SIG-M5 (cell line): ENCODE results near the gene KHDRBS1.
"Not testable (repeated sequence)": the region's sequence is repeated elsewhere in the genome, so short reads cannot be mapped to it uniquely, and the experiment has no call there.

Experiments
- DNase-seq: peaks from one replicate; lab custom pipeline; 2025; lab: John Stamatoyannopoulos, UW

KHDRBS1 gene

DNA sequence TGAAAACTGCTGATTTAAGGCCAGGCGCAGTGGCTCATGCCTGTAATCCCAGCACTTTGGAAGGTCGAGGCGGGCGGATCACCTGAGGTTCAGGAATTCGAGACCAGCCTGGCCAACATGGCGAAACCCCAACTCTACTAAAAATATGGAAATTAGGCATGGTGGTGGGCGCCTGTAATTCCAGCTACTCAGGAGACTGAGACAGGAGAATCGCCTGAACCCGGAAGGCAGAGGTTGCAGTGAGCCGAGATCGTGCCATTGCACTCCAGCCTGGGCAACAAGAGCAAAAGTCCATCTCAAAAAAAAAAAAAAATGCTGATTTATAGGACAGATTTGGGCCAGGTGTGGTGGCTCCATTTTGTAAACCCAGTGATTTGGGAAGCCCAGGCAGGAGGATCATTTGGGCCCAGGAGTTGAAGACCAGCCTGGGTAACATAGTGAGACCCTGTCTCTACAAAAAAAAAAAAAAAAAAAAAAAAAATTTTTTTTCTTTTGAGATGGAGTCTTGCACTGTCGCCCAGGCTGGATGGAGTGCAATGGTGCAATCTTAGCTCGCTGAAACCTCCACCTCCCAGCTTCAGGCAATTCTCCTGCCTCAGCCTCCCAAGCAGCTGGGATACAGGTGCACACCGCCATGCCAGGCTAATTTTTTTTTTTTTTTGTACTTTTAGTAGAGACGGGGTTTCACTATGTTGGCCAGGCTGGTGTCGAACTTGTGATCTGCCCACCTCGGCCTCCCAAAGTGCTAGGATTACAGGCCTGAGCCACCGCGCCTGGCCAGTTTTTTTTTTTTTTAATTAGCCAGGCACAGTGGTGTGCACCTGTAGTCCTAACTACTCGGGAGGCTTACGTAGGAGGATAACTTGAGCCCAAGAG, 52.2 kb downstream of the KHDRBS1 start:
- DNase-seq: not testable (repeated sequence)

DNA sequence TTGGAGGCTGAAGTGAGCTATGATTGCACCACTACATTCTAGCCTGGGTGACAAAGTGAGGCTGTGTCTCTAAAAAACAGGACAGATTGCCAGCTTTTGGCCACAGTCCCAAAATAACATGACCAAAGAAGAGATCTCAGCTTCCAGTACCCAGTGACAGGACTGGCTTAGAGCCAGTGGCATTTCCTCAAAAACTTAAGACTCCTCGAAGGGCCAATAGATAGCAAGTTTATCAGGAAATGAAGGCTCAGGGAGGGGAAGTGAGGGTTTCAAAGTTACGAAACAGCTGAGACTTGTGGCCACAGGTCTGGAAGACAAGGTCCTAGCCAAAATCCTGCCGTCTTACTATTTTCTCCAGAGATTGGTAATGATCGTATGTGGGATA, 52.8 kb downstream of the KHDRBS1 start:
- DNase-seq: peak; percentile 97

DNA sequence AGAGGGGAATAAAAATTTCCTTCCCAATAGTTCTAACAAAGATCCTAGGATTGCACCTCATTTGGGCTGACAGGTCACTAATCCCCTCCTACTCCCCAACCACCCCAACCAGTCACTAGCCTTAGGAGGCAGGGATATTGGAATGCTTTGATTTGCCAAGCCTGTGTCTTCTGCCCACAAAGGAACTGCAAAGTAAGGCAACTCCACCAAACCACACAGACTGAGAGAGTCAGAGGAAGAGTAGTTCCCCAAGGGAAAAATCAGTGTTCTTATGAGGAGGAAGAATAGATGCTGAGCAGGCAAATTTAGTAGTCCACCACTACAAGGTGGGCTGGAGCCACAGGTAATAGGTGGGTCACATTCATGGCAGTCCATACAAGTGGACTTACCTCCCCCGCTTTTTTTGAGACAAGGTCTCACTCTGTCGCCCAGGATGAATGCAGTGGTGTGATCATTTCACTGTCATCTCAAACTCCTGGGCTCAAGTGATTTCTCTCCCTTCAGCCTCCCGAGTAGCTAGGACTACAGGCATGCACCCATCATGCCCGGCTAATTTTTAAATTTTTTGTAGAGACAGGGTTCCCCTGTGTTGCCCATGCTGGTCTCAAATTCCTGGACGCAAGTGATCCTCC, 55.4 kb downstream of the KHDRBS1 start:
- DNase-seq: no peak

DNA sequence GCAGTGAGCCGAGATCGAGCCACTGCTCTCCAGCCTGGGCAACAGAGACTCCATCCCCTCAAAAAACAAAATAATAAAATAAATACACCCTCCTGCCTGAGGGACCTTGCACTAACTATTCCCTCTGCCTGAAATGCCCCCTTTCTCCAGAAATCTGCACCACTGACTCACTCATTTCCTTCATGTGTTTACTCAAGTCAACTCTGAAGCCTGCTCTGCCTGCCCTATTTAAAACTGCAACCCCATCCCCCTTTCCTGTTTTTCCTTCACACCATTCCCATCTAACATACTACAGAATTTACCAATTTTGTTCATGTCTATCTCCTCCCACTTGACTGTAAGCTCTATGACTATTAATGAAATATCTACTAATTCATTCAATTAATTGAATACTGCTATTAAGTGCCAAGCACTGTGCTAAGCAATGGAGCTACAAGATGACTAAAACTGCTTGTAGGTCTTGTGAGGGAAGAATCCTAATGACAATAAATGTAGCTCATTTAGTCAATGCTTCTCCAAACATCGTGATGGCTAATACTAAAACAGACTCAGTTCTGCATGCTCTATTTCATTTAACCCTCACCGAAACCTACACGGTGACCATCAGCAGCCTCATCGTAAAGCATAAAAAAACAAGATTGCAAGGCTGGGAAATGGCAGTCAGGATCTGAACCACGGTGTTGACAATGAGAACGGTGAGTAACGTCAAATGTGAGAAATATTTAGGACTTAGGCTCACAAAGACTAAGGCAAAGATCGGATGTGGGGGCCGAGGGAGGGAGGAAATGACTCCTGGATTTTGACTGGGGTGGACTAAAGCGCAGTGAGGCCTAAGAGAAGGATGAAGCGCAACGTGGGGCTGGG, 58.3 kb downstream of the KHDRBS1 start:
- DNase-seq: no peak

DNA sequence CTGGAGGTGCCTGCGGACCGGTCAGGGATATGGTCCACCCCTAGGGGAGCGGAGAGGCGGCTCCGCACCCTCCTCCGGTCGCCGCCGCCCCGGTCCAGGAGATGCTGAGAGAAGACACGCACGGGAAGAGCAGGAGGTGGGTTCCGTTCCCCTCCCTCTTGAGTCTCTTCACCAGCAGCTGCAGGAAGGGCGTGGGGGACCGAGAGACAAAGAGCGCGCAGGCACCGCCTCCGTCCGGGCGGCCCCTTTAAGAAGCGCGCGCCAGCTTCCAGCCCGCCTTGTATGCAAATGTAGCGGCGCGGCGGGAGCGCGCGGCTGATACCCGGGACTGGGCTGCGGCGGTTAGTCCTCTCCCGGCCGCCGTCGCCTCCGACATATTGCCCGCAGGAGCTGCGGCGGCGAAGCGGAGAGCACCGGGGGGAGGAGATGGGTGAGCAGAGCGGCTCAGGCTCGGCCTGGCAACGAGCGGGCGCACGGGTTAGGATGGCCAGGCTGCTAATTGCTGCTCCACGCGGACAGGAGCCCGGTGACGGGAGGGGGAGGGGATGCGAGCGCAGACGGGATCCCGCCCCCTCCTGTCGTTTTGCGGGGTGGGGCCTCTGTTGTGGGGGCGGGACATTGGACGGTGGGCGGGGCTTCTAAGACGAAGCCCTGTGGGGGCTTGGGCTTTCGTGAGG, 59.1 kb downstream of the KHDRBS1 start, which contains the start of gene TMEM39B:
TMEM39B (plus strand) TSS at position 318 of the 677 bp plus-strand sequence; CDS start at position 427, 109 bp downstream.
- DNase-seq: peak; percentile 61

DNA sequence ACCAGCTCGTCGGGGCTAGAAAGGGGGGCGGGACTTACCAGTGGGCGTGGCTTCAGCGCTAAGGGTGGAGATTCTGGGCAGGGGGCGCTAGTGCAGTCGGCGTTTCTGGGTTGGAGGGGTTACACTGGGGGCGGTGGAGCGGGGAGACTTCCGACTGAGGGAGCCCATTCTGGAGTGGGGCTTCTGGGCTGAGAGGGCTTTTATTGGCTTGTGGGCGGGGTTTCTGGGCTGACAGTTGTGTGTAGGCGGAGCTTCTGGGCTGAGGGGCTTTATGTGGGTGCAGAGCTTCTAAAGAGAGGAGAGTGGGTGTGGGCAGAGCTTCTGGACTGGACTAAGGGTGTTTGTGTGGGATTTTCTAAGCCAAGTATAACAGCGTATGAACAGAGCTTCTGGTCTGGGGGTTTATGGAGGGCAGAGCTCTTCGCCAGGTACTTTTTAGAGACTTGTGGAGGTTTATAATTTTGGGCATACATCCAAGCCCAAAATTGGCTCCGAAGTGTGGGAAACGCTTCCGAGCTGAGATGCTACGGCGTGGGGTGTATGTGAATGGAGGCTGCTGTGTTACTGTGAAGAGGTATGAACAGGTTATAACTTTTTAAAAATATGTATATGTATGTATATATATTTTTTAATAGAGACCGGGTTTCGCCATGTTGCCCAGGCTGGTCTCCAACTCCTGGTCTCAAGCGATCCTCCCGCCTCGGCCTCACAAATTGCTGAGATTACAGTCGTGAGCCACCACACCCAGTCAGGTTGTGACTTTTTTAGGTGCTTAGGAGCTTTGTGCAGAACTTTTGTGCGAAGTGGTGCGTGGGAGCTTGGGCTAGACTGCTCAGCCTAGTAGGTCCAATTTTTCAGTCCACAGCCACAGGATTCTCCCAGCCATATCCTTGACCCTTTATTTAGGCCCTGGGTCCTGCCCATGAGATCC, 59.9 kb downstream of the KHDRBS1 start:
- no peak for DNase-seq

DNA sequence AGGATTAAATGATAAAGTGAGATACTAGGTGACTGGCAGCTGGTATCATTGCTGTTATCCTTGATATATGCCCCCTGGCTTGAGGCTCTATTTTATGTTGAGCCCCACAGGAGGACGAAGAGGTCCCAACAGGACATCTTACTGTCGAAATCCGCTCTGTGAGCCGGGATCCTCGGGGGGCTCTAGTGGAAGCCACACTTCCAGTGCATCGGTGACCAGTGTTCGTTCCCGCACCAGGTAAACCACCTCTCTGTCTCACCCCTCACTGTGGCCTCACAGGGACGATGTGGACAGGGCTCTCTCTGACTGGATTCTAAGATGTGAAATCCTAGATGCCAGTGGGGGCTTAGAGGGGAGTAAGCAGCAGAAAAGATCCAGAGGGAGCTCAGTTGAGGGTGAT, 61.2 kb downstream of the KHDRBS1 start:
- DNase-seq: no peak

DNA sequence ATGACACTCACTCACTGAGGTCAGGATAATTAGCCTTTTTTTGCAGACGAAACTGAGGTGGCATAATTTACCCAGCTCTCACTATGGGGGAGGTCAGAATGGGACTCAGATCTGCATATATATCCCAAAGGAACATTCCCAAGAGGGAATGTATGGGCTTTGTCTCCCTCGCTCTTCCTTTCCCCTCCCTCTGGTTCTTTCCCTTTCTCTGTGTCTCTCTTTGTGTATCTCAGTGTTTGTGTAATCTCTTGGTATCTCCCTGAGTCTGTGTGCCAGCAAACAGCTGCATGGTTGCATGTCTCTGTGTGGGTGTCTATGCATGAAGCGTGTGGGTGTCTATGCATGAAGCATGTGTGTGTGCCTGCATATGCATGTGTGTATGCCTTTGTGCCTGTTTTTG, 63.8 kb downstream of the KHDRBS1 start:
- DNase-seq: no peak

DNA sequence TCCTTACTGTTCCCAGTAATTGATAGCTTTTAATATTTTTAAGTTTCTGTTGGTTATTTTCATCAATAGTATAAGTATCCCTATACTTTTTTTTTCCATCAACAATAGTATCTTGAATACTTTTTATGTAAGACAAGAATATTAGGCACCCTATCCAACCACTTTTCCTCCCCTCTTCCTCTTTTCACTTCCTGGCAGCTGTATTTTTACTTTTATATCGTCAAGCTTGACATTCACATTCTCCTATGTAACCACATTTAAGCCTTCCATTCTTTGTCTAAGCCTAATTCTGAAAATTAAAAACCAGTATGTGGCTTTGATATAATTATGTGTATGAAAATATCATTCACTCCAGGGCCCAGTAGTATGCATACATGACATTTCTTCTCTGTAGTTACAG, 68.4 kb downstream of the KHDRBS1 start:
- DNase-seq: no peak

DNA sequence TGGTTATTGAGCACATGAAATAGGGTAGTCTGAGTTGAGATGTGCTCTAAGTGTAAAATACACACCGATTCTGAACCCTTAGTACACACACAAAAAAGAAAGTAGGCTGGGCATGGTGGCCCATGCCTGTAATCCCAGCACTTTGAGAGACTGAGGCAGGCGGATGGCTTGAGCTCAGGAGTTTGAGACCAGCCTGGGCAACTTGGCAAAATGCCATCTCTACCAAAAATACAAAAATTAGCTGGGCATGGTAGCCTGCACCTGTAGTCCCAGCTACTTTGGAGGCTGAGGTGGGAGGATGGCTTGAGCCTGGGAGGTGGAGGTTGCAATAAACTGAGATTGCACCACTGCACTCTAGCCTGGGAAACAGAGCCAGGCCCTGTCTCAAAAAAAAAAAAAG, 72.7 kb downstream of the KHDRBS1 start:
- DNase-seq: not testable (repeated sequence)

DNA sequence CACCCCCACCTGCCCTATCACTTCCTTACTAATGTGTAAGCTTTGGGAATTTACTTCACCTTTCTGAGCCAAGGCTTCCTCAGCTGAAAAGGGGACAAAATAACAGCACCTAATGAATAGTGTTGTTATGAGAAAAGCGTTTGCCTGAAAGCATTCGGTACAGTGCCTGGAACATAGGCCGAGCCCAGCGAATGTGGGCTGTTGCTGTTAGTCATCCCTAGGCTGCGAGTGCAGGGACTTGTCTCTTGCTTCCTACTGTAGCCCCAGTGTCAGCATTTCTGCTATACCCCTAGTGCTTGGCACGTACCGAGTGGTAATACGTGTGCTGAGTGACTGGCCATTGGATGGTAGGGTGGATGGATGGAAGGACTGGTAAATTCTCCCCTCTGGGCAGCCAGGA, 77.5 kb downstream of the KHDRBS1 start:
- DNase-seq: no peak

DNA sequence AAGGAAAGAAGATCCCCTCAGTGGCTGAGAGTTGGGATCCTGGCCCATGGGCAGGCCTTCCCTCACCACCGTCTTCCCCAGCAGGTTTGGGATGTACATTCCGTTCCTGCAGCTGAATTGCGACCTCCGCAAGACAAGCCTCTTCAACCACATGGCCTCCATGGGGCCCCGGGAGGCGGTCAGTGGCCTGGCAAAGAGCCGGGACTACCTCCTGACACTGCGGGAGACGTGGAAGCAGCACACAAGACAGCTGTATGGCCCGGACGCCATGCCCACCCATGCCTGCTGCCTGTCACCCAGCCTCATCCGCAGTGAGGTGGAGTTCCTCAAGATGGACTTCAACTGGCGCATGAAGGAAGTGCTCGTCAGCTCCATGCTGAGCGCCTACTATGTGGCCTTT, 77.9 kb downstream of the KHDRBS1 start:
- DNase-seq: no peak
